SU-DHL-6 (cell line): ENCODE measurements around the gene PTPN13.

Source experiments
- CTCF ChIP-seq: fragments of 200-600 bp; sonication (generic); IDR thresholded peaks from one replicate; pipeline ENCODE4 v1.5.1; 2017; ENCODE audit warnings: antibody characterized with exemption, mild to moderate bottlenecking, low read length, moderate library complexity; ENCODE audit not compliant: insufficient read depth, poor library complexity, severe bottlenecking
- EZH2phosphoT487 ChIP-seq: fragments of 200-600 bp; sonication (generic), shearing (Covaris generic); conservative IDR thresholded peaks from 2 replicates; pipeline ENCODE4 v1.6.1; 2018; ENCODE audit warnings: mild to moderate bottlenecking, antibody characterized with exemption, low read length, moderate library complexity, mixed read lengths

- TF ChIP-seq CTCF (no peak), EZH2phosphoT487 (no peak)
Measured at GRCh38 chr4:86856896-86857295, 262.8 kb downstream of the PTPN13 start.
